Activated CD8-positive, alpha-beta memory T cell treated with anti-CD3 and anti-CD28 coated beads, Interleukin-2, amount 10 ng/mL, durations not matched to agents 7 days and 5 days (primary cell): Measurements from ENCODE around the gene USP36. TPM values are rescaled to one million over a fixed set of nuclear protein-coding genes. Genes with fewer than 3 reads are reported as not detected.
"Not testable (repeated sequence)": the region's sequence is repeated elsewhere in the genome, so short reads cannot be mapped to it uniquely, and the experiment has no call there.

ENCODE experiments used
- ATAC-seq: fragments of 150-1000 bp; cut with Tn5 transposase; one replicate; pipeline ENCODE4 v1.10.0; 2021; ENCODE audit warnings: moderate library complexity
- CTCF ChIA-PET: fragments of 350-600 bp; sonication (Branson Sonifier 250); formaldehyde crosslinking; loops from one replicate; lab custom pipeline; 2021; ENCODE audit warnings: antibody characterized with exemption; lab: Charles Lee
- DNase-seq: peaks from one replicate; pipeline ENCODE4 v3.0.0-alpha.2; 2020
- H3K27ac Mint-ChIP-seq: one replicate; pipeline ENCODE4 v1.8.0; 2021; ENCODE audit warnings: mild to moderate bottlenecking, mixed read lengths
- H3K27me3 Mint-ChIP-seq: one replicate; pipeline ENCODE4 v1.8.0; 2021; ENCODE audit warnings: mixed read lengths
- H3K36me3 Mint-ChIP-seq: one replicate; pipeline ENCODE4 v1.8.0; 2021; ENCODE audit warnings: mild to moderate bottlenecking, mixed read lengths
- H3K4me1 Mint-ChIP-seq: one replicate; pipeline ENCODE4 v1.8.0; 2021; ENCODE audit warnings: mixed read lengths
- H3K4me3 Mint-ChIP-seq: one replicate; pipeline ENCODE4 v1.8.0; 2021; ENCODE audit warnings: mild to moderate bottlenecking, moderate library complexity, mixed read lengths
- H3K9me3 Mint-ChIP-seq: one replicate; pipeline ENCODE4 v1.8.0; 2022; ENCODE audit warnings: low read depth, mixed read lengths
- total RNA-seq, 2 experiments: library from RNA; stranded (reverse); gene quantifications; one replicate each; pipeline ENCODE4 v1.2.3, GENCODE V29; 2021

The USP36 gene
- 10 to 100 TPM; 84.5 to 94.3 TPM for total RNA-seq

- H3K27ac Mint-ChIP-seq, result peak within 1 kb of the TSS; percentile 95
- ATAC-seq (peak; percentile 89), DNase-seq (peak; percentile 100)
- CTCF ChIA-PET, result interaction anchor here (0.9 to 1.5 kb wide), 2 partner anchors 22 to 49 kb away, joined by 4 read pairs; no protein-coding TSS in a partner anchor
- H3K4me3 Mint-ChIP-seq, result peak within 1 kb of the TSS; percentile 89
- H3K4me1 Mint-ChIP-seq, result peaks cover 44% of the 10 kb centered on the region
- H3K9me3 Mint-ChIP-seq, result no peaks in the 10 kb centered on the region
- peaks cover 17% of the 10 kb centered on the region for H3K36me3 Mint-ChIP-seq
- no peaks in the 10 kb centered on the region for H3K27me3 Mint-ChIP-seq
These were observed at the start of gene USP36 for GRCh38 chr17:78840780-78841611. Gene USP36 (minus strand): TSS chr17:78840814. CDS start chr17:78836363, 4,451 bp downstream.

- H3K27me3 Mint-ChIP-seq, ATAC-seq, H3K4me3 Mint-ChIP-seq, H3K9me3 Mint-ChIP-seq, DNase-seq, H3K36me3 Mint-ChIP-seq: not testable (repeated sequence)
- H3K4me1 Mint-ChIP-seq, result peaks cover 41% of the 10 kb centered on the region
- H3K27ac Mint-ChIP-seq, result peak overlapping the region; percentile 78
- CTCF ChIA-PET, result interaction anchor here (1.0 to 1.3 kb wide), 3 partner anchors 8 to 49 kb away, joined by 3 to 5 read pairs (median 4); partner anchors contain the start of gene USP36
These were observed 49.5 kb upstream of the USP36 start for GRCh38 chr17:78890096-78890495.

DNA sequence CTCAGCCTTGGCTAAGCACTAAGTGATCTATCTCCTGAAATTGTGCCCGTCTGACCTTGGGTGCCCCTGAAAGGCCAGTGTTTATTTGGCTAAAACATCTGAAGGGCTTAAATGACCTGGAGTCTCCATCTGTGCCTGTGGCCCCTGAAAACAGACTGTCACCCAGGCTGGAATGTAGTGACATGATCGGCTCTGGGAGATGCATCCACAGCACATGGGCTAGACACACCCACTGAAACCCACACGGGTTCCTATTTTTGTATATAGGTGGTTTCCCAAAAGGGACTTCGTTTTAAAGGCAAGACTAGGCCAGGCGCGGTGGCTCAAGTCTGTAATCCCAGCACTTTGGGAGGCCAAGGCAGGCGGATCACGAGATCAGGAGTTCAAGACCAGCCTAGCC is 48.9 kb upstream of the USP36 start:
- ATAC-seq, result no peak
- CTCF ChIA-PET, result interaction anchor here (0.6 to 1.0 kb wide), 2 partner anchors 15 to 48 kb away, joined by 3 to 4 read pairs; partner anchors contain the start of gene USP36
- Mint-ChIP-seq H3K27me3 (peaks cover 6% of the 10 kb centered on the region), H3K9me3 (no peaks in the 10 kb centered on the region), H3K4me1 (peaks cover 41% of the 10 kb centered on the region), H3K36me3 (no peaks in the 10 kb centered on the region), H3K27ac (peak overlapping the region; percentile 58), H3K4me3 (no peak overlapping the region)
- DNase-seq, result no peak

DNA sequence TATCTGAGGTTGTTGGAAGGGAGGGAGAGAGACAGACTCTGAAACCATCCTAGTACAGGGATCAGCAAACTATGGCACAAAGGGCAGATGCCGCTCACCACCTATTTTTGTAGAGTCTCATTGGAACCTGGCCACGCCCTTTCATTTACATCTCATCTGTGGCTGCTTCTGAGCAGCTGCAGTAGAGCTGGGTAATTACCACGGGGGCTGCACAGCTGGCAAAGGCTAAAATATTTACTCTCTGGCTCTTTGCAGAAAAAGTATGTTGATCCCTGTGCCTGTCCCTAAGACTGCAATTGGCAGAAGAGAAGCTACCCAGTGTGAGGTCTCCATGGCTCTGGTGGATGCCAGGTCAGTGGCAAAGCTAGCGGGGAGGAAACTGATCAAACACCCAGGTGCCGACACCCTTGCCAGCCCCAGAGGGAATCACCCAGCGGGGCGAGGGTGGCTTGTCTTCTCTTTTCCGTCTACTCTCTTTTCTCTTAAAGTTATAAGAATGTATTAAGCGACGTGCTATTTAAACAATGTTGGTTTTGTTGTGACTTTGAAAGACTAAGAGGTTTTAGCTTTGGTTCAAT is 48.4 kb upstream of the USP36 start:
- Mint-ChIP-seq H3K27ac (no peak overlapping the region), H3K9me3 (no peaks in the 10 kb centered on the region), H3K27me3 (peaks cover 6% of the 10 kb centered on the region), H3K4me3 (no peak overlapping the region), H3K36me3 (no peaks in the 10 kb centered on the region), H3K4me1 (peaks cover 41% of the 10 kb centered on the region)
- ATAC-seq, result no peak
- no peak for DNase-seq
- CTCF ChIA-PET, result interaction anchor here (0.6 to 1.0 kb wide), 2 partner anchors 15 to 48 kb away, joined by 3 to 4 read pairs; partner anchors contain the start of gene USP36

DNA sequence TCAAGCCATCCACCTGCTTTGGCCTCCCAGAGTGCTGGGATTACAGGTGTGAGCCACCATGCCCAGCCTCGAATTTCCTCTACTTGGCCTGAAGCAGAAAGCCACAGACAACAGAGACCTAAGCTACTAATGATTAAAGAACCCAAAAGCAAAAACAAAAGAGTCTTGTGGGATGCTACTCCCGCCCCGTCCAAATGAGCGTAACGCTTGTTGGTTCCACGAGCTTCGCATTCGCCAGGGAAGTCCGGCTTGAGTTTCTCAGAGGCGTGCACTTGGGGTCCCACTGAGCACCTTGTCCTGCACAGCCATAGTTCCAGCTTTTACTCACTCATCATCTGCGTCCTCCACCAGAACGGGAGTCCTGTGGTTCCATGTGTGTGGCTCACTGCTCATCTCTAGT is 46.3 kb upstream of the USP36 start:
- Mint-ChIP-seq H3K36me3 (no peaks in the 10 kb centered on the region), H3K27ac (no peak overlapping the region), H3K4me3 (no peak overlapping the region), H3K4me1 (peaks cover 46% of the 10 kb centered on the region), H3K9me3 (no peaks in the 10 kb centered on the region), H3K27me3 (peaks cover 12% of the 10 kb centered on the region)
- ATAC-seq, result no peak
- no peak for DNase-seq
- CTCF ChIA-PET, result interaction anchor here (2.2 kb wide), 1 partner anchor 21 kb away, joined by 7 read pairs; no protein-coding TSS in a partner anchor

GRCh38 chr17:78885956-78886355 is 45.3 kb upstream of the USP36 start:
- ATAC-seq, result no peak
- DNase-seq, result no peak
- CTCF ChIA-PET, result interaction anchor here (1.2 kb wide), 1 partner anchor 85 kb away, joined by 3 read pairs; no protein-coding TSS in a partner anchor
- Mint-ChIP-seq H3K36me3 (no peaks in the 10 kb centered on the region), H3K9me3 (no peaks in the 10 kb centered on the region), H3K27ac (no peak overlapping the region), H3K4me3 (no peak overlapping the region), H3K4me1 (peaks cover 36% of the 10 kb centered on the region), H3K27me3 (peaks cover 14% of the 10 kb centered on the region)

- CTCF ChIA-PET, result interaction anchor here (1.2 kb wide), 1 partner anchor 86 kb away, joined by 3 read pairs; no protein-coding TSS in a partner anchor
- Mint-ChIP-seq H3K27ac (no peak overlapping the region), H3K4me3 (no peak overlapping the region), H3K27me3 (peaks cover 16% of the 10 kb centered on the region), H3K36me3 (no peaks in the 10 kb centered on the region), H3K4me1 (peaks cover 32% of the 10 kb centered on the region), H3K9me3 (no peaks in the 10 kb centered on the region)
- DNase-seq (no peak), ATAC-seq (no peak)
These were observed 44.5 kb upstream of the USP36 start for GRCh38 chr17:78884876-78885667.

DNA sequence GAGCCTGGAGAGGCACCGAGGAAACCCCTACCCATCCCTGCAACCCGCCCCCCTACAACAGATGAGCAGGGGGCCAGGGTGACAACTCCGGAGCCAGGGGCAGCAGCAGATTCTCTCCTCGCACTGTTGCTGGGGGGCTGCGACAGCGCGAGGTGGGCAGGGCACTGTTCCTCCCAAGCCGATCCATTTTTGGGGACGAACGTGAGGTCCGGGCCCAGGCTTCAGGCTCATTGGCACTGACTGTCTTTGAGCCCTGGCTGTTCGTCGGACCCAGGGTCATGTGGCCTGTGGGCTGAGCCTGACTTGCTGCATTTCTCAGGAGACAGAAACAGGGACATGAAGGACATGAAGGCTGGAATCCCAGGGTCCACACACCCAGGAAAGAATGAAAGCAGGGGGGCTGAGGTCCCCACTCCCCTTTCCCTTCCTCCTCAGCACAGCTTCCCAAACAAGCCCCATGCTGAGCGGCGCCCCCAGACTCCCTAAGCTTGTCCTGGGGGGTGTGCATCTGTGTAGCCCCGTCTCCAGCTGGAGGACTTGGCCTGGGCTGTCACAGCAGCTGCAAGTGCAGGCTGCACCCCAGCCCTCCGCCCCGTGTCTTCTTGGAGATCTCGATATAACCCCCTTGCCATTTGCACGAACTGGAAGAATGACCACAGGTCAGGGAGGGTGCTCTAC is 43.7 kb upstream of the USP36 start:
- CTCF ChIA-PET, result interaction anchor here (3.1 kb wide), 1 partner anchor 18 kb away, joined by 13 read pairs; no protein-coding TSS in a partner anchor
- no peaks in the 10 kb centered on the region for H3K9me3 Mint-ChIP-seq
- no peaks in the 10 kb centered on the region for H3K36me3 Mint-ChIP-seq
- ATAC-seq (no peak), DNase-seq (no peak)
- H3K4me1 Mint-ChIP-seq, result peaks cover 32% of the 10 kb centered on the region
- no peak overlapping the region for H3K4me3 Mint-ChIP-seq
- peaks cover 22% of the 10 kb centered on the region for H3K27me3 Mint-ChIP-seq
- no peak overlapping the region for H3K27ac Mint-ChIP-seq

- DNase-seq (no peak), ATAC-seq (no peak)
- CTCF ChIA-PET, result interaction anchor here (3.1 kb wide), 1 partner anchor 18 kb away, joined by 13 read pairs; no protein-coding TSS in a partner anchor
- Mint-ChIP-seq H3K27ac (no peak overlapping the region), H3K4me3 (no peak overlapping the region), H3K27me3 (peaks cover 26% of the 10 kb centered on the region), H3K4me1 (peaks cover 33% of the 10 kb centered on the region), H3K9me3 (no peaks in the 10 kb centered on the region), H3K36me3 (no peaks in the 10 kb centered on the region)
These were observed 43.0 kb upstream of the USP36 start for GRCh38 chr17:78883533-78884131.

GRCh38 chr17:78883089-78883532 is 42.5 kb upstream of the USP36 start:
- peak overlapping the region; percentile 24 for H3K27ac Mint-ChIP-seq
- CTCF ChIA-PET, result interaction anchor here (1.1 to 3.1 kb wide), 2 partner anchors 8 to 17 kb away, joined by 3 to 13 read pairs; no protein-coding TSS in a partner anchor
- no peaks in the 10 kb centered on the region for H3K36me3 Mint-ChIP-seq
- H3K4me3 Mint-ChIP-seq, result no peak overlapping the region
- H3K4me1 Mint-ChIP-seq, result peaks cover 32% of the 10 kb centered on the region
- DNase-seq, result no peak
- ATAC-seq, result no peak
- peaks cover 26% of the 10 kb centered on the region for H3K27me3 Mint-ChIP-seq
- no peaks in the 10 kb centered on the region for H3K9me3 Mint-ChIP-seq

DNA sequence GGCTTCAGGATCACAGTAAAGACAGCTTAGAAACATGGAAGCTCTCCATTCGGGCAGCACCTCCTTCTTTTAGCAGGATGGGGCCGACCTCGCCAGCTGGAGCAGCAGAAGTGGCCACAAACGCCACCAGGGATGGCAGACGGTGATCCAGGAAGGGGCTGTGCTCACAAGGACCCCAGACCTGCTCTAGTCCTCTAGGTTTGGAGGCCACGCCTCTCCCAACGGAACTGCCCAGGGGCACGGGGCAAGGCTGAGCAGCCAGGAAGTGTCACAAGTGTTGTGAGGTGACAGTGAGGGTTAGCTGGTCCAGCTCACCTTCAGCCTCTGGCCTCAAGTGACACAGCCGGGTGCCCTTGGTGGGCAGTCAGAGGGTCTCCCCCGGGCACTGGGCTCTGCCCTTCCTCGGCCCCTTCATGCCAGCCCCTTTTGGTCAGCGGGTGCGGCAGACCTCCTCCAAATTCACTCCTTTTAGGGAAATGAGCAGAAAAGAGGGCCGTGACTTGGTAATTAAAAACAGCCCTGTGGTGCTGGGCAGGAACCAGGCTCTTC is 42.0 kb upstream of the USP36 start:
- DNase-seq, result no peak
- Mint-ChIP-seq H3K27me3 (peaks cover 30% of the 10 kb centered on the region), H3K36me3 (no peaks in the 10 kb centered on the region), H3K4me1 (peaks cover 32% of the 10 kb centered on the region), H3K4me3 (no peak overlapping the region), H3K27ac (no peak overlapping the region), H3K9me3 (no peaks in the 10 kb centered on the region)
- CTCF ChIA-PET, result interaction anchor here (0.9 to 3.1 kb wide), 3 partner anchors 8 to 61 kb away, joined by 3 to 13 read pairs (median 3); no protein-coding TSS in a partner anchor
- no peak for ATAC-seq
